Chondrocyte (in vitro differentiated cells): Measurements from ENCODE around the gene HIC2. TPM values are rescaled to one million over a fixed set of nuclear protein-coding genes. Genes with fewer than 3 reads are reported as not detected.
A peak's percentile ranks its signal among the peaks of the same experiment; 100 is the strongest.
"Not testable (repeated sequence)": the region's sequence is repeated elsewhere in the genome, so short reads cannot be mapped to it uniquely, and the experiment has no call there.

Source experiments
- DNase-seq: peaks from one replicate; pipeline ENCODE4 v3.0.0; 2021; ENCODE audit warnings: mixed read lengths, low spot score
- H3K27ac Mint-ChIP-seq: one replicate; pipeline ENCODE4 v1.8.0; 2021; ENCODE audit warnings: mild to moderate bottlenecking, moderate library complexity, mixed read lengths; ENCODE audit not compliant: unreplicated experiment
- H3K27me3 Mint-ChIP-seq: 2 replicates; pipeline ENCODE4 v1.8.0; 2021; ENCODE audit warnings: low read depth, mixed read lengths
- H3K36me3 Mint-ChIP-seq: 2 replicates; pipeline ENCODE4 v1.8.0; 2021; ENCODE audit warnings: low read depth, mixed read lengths
- H3K4me1 Mint-ChIP-seq: 2 replicates; pipeline ENCODE4 v1.8.0; 2021; ENCODE audit warnings: low read depth, mild to moderate bottlenecking, mixed read lengths
- H3K4me3 Mint-ChIP-seq: one replicate; pipeline ENCODE4 v1.8.0; 2021; ENCODE audit warnings: mild to moderate bottlenecking, moderate library complexity, mixed read lengths; ENCODE audit not compliant: unreplicated experiment
- H3K9me3 Mint-ChIP-seq: 2 replicates; pipeline ENCODE4 v1.8.0; 2021; ENCODE audit warnings: low read depth, mixed read lengths
- long read RNA-seq: library from polyadenylated mRNA; stranded (forward); transcript quantifications from one replicate; pipeline ENCODE4 v2.0.0, GENCODE V29; 2021
- total RNA-seq: library from RNA; stranded (reverse); gene quantifications from 3 replicates; pipeline ENCODE4 v1.2.1, GENCODE V29; 2021

The HIC2 gene, protein sequence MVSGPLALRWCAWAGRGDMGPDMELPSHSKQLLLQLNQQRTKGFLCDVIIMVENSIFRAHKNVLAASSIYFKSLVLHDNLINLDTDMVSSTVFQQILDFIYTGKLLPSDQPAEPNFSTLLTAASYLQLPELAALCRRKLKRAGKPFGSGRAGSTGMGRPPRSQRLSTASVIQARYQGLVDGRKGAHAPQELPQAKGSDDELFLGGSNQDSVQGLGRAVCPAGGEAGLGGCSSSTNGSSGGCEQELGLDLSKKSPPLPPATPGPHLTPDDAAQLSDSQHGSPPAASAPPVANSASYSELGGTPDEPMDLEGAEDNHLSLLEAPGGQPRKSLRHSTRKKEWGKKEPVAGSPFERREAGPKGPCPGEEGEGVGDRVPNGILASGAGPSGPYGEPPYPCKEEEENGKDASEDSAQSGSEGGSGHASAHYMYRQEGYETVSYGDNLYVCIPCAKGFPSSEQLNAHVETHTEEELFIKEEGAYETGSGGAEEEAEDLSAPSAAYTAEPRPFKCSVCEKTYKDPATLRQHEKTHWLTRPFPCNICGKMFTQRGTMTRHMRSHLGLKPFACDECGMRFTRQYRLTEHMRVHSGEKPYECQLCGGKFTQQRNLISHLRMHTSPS
- total RNA-seq = 4.3 to 4.9 TPM (median 4.5 TPM) in 3 replicates
- long read RNA-seq, partial matches to known transcripts = 0 of 1 reads
- long read RNA-seq, other reads (novel, unspliced or antisense) = 1 of 1 reads

- H3K4me3 Mint-ChIP-seq = peak within 1 kb of the TSS; percentile 58
- DNase-seq, H3K27me3 Mint-ChIP-seq, H3K36me3 Mint-ChIP-seq, H3K4me1 Mint-ChIP-seq, H3K9me3 Mint-ChIP-seq: not testable (repeated sequence)
- peak within 1 kb of the TSS; percentile 45 for H3K27ac Mint-ChIP-seq
Measured at GRCh38 chr22:21417227-21417746, at the start of gene HIC2. TSS of gene HIC2 (plus strand) at chr22:21417371. CDS start at chr22:21442832, 25,461 bp downstream.

GRCh38 chr22:21368603-21369310, 48.4 kb upstream of the HIC2 start:
- not testable (repeated sequence) for H3K36me3 Mint-ChIP-seq, DNase-seq, H3K27ac Mint-ChIP-seq, H3K9me3 Mint-ChIP-seq, H3K4me1 Mint-ChIP-seq, H3K27me3 Mint-ChIP-seq, H3K4me3 Mint-ChIP-seq

DNA sequence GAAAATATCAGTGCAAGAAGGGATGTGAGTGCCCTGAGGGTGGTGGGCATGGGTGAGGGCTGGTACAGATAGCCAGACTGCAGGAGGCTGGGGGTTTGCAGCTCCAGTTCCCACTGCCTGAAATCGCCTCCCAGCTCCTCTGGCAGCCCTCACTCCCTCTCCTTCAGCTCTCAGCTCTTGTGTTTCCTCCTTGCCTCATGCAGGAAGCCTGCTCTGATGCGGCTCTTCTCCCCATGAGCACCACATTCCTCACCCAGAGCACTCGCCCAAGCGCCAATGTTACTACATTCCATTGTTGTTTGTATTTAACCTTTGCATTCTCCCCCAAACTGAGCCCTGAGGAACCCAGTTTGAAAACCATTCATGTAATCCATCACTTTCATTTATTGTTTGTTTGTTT, 41.3 kb upstream of the HIC2 start:
- DNase-seq, H3K36me3 Mint-ChIP-seq, H3K4me1 Mint-ChIP-seq, H3K9me3 Mint-ChIP-seq, H3K4me3 Mint-ChIP-seq, H3K27ac Mint-ChIP-seq, H3K27me3 Mint-ChIP-seq: not testable (repeated sequence)

GRCh38 chr22:21383701-21384467, 33.3 kb upstream of the HIC2 start, which contains the start of gene RIMBP3B:
TSS of gene RIMBP3B (plus strand) at chr22:21383751. CDS start at chr22:21383859, 108 bp downstream.
- not testable (repeated sequence) for H3K27ac Mint-ChIP-seq, H3K9me3 Mint-ChIP-seq, H3K27me3 Mint-ChIP-seq, DNase-seq, H3K4me3 Mint-ChIP-seq, H3K4me1 Mint-ChIP-seq, H3K36me3 Mint-ChIP-seq

DNA sequence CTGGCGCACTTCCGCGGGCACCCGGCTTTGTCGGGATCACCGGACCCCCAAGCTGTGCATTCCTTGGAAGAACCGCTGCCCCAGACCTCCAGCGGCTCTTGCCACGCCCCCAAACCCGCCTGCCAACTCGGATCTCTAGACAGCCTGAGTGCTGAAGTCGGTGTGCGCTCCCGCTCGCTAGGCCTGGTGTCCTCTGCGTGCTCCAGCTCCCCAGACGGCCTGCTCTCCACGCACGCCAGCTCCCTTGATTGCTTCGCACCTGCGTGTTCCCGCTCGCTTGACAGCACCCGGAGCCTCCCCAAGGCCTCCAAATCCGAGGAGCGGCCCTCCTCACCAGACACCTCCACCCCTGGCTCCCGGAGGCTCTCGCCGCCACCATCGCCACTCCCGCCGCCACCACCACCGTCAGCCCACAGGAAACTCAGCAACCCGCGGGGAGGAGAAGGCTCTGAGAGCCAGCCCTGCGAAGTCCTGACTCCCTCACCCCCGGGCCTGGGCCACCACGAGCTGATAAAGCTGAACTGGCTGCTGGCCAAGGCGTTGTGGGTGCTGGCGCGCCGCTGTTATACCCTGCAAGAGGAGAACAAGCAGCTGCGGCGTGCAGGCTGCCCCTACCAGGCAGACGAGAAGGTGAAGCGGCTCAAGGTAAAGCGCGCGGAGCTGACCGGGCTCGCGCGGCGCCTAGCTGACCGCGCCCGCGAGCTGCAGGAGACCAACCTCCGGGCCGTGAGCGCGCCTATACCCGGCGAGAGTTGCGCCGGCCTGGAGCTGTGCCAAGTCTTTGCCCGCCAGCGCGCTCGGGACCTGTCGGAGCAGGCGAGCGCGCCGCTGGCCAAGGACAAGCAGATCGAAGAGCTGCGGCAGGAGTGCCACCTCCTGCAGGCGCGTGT, 32.5 kb upstream of the HIC2 start:
- not testable (repeated sequence) for H3K36me3 Mint-ChIP-seq, DNase-seq, H3K4me1 Mint-ChIP-seq, H3K4me3 Mint-ChIP-seq, H3K27ac Mint-ChIP-seq, H3K27me3 Mint-ChIP-seq, H3K9me3 Mint-ChIP-seq

- not testable (repeated sequence) for H3K4me1 Mint-ChIP-seq, H3K4me3 Mint-ChIP-seq, H3K36me3 Mint-ChIP-seq, H3K9me3 Mint-ChIP-seq, H3K27ac Mint-ChIP-seq, H3K27me3 Mint-ChIP-seq, DNase-seq
Measured at GRCh38 chr22:21389480-21389879, 27.7 kb upstream of the HIC2 start.

- not testable (repeated sequence) for H3K27me3 Mint-ChIP-seq, H3K9me3 Mint-ChIP-seq, H3K27ac Mint-ChIP-seq, H3K4me1 Mint-ChIP-seq, H3K36me3 Mint-ChIP-seq, H3K4me3 Mint-ChIP-seq, DNase-seq
Measured at GRCh38 chr22:21390013-21390412, 27.2 kb upstream of the HIC2 start.

- DNase-seq, H3K27ac Mint-ChIP-seq, H3K27me3 Mint-ChIP-seq, H3K9me3 Mint-ChIP-seq, H3K36me3 Mint-ChIP-seq, H3K4me3 Mint-ChIP-seq, H3K4me1 Mint-ChIP-seq: not testable (repeated sequence)
Measured at GRCh38 chr22:21394613-21395012, 22.6 kb upstream of the HIC2 start.

DNA sequence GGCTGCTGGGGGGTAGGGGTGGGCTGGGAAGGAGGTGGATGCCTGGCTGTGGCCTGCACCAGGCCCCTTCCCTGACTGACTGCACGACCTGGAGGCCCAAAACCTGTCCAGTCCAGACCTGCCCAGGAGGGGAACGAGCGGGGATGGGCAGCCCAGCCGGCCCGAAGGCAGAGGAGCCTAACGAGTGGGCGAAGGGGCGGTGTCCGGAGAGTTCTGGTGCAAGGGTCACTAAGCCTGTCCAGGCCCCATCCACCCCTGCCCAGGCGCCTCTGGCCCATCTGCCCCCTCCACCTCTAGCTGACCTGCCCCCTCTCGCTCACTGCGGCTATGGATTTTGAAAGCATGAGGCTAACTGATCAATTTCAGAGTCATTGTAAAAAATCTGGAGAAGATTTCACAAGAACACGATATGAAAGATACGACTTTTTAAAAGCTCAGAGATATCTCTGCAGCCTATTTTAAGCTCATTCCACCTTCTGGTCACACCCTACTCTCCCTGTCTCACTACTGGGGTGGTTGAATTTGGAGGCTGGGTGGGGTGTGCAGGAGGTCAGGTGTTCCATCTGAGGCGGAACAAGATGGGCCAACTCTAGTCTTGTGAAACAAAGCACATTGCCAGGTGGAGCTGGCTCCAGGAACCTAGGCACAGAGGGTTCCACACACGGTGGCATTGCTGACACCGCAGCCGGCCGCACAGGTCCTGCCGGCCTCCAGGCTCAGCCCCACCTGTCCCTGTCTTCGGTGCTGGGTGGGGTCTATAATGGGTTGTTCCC, 15.8 kb upstream of the HIC2 start:
- H3K27me3 Mint-ChIP-seq, H3K27ac Mint-ChIP-seq: not testable (repeated sequence)

DNA sequence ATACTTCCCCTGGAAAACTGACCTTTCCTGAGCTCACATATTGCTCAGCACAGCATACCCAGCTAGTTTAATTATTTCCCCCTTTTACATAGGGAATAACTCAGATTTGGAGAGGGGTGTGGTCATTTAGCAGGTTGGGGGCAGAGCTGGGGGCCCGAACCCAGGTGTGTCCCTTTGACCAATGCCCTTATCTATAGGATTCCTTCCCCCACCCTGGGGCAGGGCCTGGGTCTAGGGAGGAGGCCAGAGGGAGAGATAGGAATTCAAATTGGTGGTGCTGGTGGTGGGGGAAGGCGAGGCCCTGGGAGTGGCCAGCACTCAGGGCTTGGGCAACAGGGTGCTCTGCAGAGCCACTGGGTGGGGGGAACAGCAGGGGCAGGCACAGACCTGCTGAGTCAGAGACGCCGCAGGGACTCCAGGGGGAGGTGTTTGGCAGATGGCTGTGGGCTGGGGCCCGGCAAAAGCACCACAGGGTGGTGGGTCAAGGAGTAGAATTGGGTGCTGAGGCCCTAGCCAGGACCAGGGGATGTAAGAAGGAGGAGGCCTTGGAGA, 14.3 kb upstream of the HIC2 start:
- H3K27me3 Mint-ChIP-seq = not testable (repeated sequence)

More for the DNA sequence above, 15.8 kb upstream of the HIC2 start:
- H3K36me3 Mint-ChIP-seq, H3K4me3 Mint-ChIP-seq, H3K9me3 Mint-ChIP-seq, DNase-seq, H3K4me1 Mint-ChIP-seq: not testable (repeated sequence)

More for the DNA sequence above, 14.3 kb upstream of the HIC2 start:
- not testable (repeated sequence) for H3K4me1 Mint-ChIP-seq, H3K4me3 Mint-ChIP-seq, DNase-seq, H3K36me3 Mint-ChIP-seq, H3K27ac Mint-ChIP-seq, H3K9me3 Mint-ChIP-seq
